Stimulated activated naive CD8-positive, alpha-beta T cell treated with anti-CD3 and anti-CD28 coated beads, Interleukin-15, Interleukin-2, amounts not matched to agents 100 ng/mL and 50 ng/mL, for 24 hours (primary cell): ENCODE data around the gene ANKLE2.
"Not testable (repeated sequence)": the region's sequence is repeated elsewhere in the genome, so short reads cannot be mapped to it uniquely, and the experiment has no call there.

ENCODE experiments used
- H3K27ac Mint-ChIP-seq: one replicate; pipeline ENCODE4 v1.8.0; 2021; ENCODE audit warnings: mild to moderate bottlenecking, mixed read lengths
- H3K27me3 Mint-ChIP-seq: one replicate; pipeline ENCODE4 v1.8.0; 2021; ENCODE audit warnings: mixed read lengths
- H3K36me3 Mint-ChIP-seq: one replicate; pipeline ENCODE4 v1.8.0; 2021; ENCODE audit warnings: low read depth, mixed read lengths
- H3K4me1 Mint-ChIP-seq: one replicate; pipeline ENCODE4 v1.8.0; 2021; ENCODE audit warnings: low read depth, mixed read lengths
- H3K4me3 Mint-ChIP-seq: one replicate; pipeline ENCODE4 v1.8.0; 2021; ENCODE audit warnings: mild to moderate bottlenecking, mixed read lengths
- H3K9me3 Mint-ChIP-seq: one replicate; pipeline ENCODE4 v1.8.0; 2021; ENCODE audit warnings: mixed read lengths

The ANKLE2 gene

GRCh38 chr12:132761032-132761920, at the start of gene ANKLE2:
ANKLE2 (minus strand) TSS chr12:132761832; CDS start chr12:132761798, 34 bp downstream.
- Mint-ChIP-seq H3K9me3 (no peaks in the 10 kb centered on the region), H3K27me3 (no peaks in the 10 kb centered on the region), H3K4me3 (peak within 1 kb of the TSS; percentile 96), H3K27ac (peak within 1 kb of the TSS; percentile 99), H3K4me1 (peaks cover 35% of the 10 kb centered on the region), H3K36me3 (peaks cover 37% of the 10 kb centered on the region)

GRCh38 chr12:132809391-132809790, 47.8 kb upstream of the ANKLE2 start:
- H3K27ac Mint-ChIP-seq, H3K9me3 Mint-ChIP-seq, H3K4me3 Mint-ChIP-seq, H3K27me3 Mint-ChIP-seq: not testable (repeated sequence)
- peaks cover 55% of the 10 kb centered on the region for H3K36me3 Mint-ChIP-seq
- H3K4me1 Mint-ChIP-seq = peaks cover 33% of the 10 kb centered on the region

DNA sequence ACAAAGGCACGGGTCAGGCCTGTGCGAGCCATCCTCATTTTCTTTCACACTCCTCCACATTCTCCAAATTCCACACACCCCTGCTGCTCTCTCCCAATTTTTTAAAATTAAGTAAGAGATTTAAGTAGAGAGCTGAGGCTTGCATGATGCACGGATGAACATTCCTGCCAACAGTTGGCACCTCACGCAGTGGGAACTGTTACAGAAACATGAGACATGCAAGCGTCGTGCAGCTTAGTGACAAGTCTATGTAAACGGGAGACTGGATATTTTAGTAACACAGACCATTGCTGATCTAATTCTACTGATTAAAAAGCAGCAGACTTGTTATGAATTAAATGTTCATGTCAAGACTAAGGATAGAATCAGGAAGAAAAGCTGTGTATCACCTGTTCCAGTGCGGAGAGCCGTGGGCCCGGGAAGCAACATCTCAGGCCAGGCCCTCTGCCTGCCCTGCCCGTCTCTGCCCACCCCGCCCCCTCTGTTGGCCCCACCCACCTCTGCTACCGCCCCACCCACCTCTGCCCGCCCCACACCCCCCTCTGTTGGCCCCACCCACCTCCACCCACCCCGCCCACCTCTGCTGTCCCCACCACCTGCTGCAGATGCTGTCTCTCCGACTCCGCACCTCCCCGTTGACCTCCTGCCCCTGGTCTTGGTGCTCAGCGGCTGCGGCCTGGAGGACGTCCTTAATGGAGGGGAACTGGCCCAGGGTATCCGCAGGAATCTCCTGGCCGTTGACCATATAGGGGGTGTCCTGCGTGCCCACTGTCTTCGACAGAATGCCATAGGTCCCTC, 45.9 kb upstream of the ANKLE2 start:
- Mint-ChIP-seq H3K9me3 (no peaks in the 10 kb centered on the region), H3K4me3 (peak overlapping the region; percentile 19), H3K36me3 (peaks cover 60% of the 10 kb centered on the region), H3K27me3 (no peaks in the 10 kb centered on the region), H3K4me1 (peaks cover 23% of the 10 kb centered on the region), H3K27ac (no peak overlapping the region)

DNA sequence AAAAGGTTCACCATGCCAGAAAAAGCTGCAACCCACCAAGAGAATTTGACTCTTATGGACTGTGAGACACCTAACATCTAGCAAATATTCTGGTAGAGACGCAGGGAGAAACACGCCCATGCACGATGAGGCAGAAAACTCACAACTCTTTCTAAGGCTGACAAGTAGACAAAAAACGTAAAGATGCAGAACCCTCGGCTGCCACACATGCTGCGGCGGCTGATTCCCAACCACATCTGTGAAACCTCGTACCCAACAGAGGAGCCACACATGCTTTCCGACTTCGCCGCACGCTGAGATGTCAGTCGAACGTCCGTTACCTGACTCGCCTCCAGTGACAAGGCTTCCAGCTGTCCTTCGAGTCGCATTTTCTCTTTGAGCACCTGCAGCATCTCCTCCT, 45.2 kb upstream of the ANKLE2 start:
- H3K36me3 Mint-ChIP-seq = peaks cover 55% of the 10 kb centered on the region
- no peak overlapping the region for H3K27ac Mint-ChIP-seq
- H3K4me3 Mint-ChIP-seq = peak overlapping the region; percentile 19
- H3K4me1 Mint-ChIP-seq = peaks cover 19% of the 10 kb centered on the region
- H3K9me3 Mint-ChIP-seq = no peaks in the 10 kb centered on the region
- H3K27me3 Mint-ChIP-seq = no peaks in the 10 kb centered on the region

DNA sequence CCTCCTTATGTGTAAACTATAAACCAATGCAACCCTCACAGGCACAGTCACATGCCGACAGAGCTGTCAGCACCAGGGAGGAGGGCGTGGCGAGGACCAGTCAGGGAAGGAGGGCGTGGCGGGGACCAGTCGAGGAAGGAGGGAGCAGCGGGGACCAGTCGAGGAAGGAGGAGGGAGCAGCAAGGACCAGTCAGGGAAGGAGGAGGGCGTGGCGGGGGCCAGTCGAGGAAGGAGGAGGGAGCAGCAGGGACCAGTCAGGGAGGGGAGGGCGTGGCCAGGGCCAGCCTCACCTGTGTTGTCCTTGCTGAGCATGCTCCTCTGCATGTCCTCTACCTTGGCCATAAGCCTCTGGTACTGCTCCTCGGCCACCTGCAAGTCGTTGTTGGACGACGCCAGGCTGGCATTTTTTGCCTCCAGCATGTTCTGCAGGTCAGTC, 42.8 kb upstream of the ANKLE2 start:
- H3K27me3 Mint-ChIP-seq = no peaks in the 10 kb centered on the region
- peaks cover 19% of the 10 kb centered on the region for H3K4me1 Mint-ChIP-seq
- H3K4me3 Mint-ChIP-seq = no peak overlapping the region
- no peaks in the 10 kb centered on the region for H3K9me3 Mint-ChIP-seq
- peaks cover 63% of the 10 kb centered on the region for H3K36me3 Mint-ChIP-seq
- H3K27ac Mint-ChIP-seq = no peak overlapping the region

- no peaks in the 10 kb centered on the region for H3K27me3 Mint-ChIP-seq
- H3K36me3 Mint-ChIP-seq = peaks cover 66% of the 10 kb centered on the region
Observed at GRCh38 chr12:132803888-132804287, 42.3 kb upstream of the ANKLE2 start.

GRCh38 chr12:132803125-132803524, 41.5 kb upstream of the ANKLE2 start:
- no peak overlapping the region for H3K27ac Mint-ChIP-seq
- H3K4me1 Mint-ChIP-seq = peaks cover 17% of the 10 kb centered on the region
- no peak overlapping the region for H3K4me3 Mint-ChIP-seq
- peaks cover 61% of the 10 kb centered on the region for H3K36me3 Mint-ChIP-seq
- no peaks in the 10 kb centered on the region for H3K27me3 Mint-ChIP-seq
- no peaks in the 10 kb centered on the region for H3K9me3 Mint-ChIP-seq

More at GRCh38 chr12:132803888-132804287, 42.3 kb upstream of the ANKLE2 start:
- Mint-ChIP-seq H3K4me3 (no peak overlapping the region), H3K9me3 (no peaks in the 10 kb centered on the region), H3K27ac (no peak overlapping the region), H3K4me1 (peaks cover 19% of the 10 kb centered on the region)

DNA sequence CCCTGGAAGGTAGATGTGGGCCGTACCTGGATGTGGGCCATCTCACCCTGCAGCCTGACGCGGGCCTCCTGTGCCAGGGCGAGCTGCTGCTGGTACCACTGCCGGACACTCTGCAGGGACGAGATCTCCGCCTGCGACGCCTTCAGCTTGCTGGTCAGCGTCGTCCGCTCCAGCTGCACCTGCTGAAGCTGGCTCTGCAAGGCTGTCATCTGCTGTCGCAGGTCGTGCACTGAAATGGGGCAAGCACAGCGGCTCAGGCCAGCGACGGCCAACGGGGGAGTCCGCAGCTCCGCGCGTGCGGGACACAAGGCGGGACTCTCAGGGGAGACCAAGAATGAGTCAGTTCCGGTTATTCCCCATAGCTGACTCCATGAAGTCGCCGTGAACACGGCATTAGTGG, 40.1 kb upstream of the ANKLE2 start:
- Mint-ChIP-seq H3K27me3 (no peaks in the 10 kb centered on the region), H3K4me3 (no peak overlapping the region), H3K4me1 (peaks cover 5% of the 10 kb centered on the region), H3K9me3 (no peaks in the 10 kb centered on the region), H3K27ac (no peak overlapping the region), H3K36me3 (peaks cover 59% of the 10 kb centered on the region)

DNA sequence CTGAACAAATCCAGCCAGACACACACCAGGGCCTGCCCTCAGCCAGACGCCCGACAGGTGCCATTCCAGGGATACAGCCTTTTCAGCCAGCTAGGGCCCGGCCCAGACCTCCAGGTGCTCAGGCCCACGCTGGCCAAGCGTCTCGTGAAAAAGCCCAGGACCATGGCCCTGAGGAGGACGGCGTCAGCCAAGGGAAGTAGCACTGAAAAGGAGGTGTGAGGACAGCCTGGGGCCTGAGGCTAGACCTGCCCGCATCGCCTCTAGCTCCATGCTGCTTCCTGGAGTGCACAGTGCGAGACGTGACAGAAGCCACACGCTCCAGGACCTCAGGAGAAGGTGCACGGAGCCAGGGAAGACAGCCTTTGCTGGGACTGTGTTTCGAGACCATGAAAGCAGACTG, 37.2 kb upstream of the ANKLE2 start:
- Mint-ChIP-seq H3K27me3 (no peaks in the 10 kb centered on the region), H3K4me1 (no peaks in the 10 kb centered on the region), H3K9me3 (no peaks in the 10 kb centered on the region), H3K4me3 (no peak overlapping the region), H3K27ac (no peak overlapping the region), H3K36me3 (peaks cover 65% of the 10 kb centered on the region)

GRCh38 chr12:132797820-132798570, 36.4 kb upstream of the ANKLE2 start:
- no peaks in the 10 kb centered on the region for H3K9me3 Mint-ChIP-seq
- H3K4me1 Mint-ChIP-seq = no peaks in the 10 kb centered on the region
- no peaks in the 10 kb centered on the region for H3K27me3 Mint-ChIP-seq
- H3K4me3 Mint-ChIP-seq = no peak overlapping the region
- no peak overlapping the region for H3K27ac Mint-ChIP-seq
- H3K36me3 Mint-ChIP-seq = peaks cover 60% of the 10 kb centered on the region

DNA sequence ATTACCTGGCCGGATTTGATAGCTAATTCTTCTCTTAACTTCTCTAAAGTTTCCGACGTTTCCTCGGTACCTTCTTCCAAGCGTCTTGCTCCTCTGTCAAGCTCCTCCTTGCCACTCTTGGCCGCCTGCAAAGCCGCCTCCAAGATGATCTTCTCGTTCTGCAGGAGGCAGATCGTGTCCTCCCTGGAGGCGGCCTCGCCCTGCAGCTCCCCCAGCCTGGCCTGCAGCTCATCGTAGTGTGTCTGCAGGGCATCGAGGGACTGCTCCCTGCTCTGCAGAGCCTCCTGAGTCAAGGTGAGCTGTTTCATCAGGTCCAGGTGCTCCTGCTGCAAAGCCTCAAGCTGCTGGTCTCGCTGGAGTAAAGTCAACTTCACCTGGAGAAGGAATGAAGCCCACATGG, 34.2 kb upstream of the ANKLE2 start:
- H3K36me3 Mint-ChIP-seq = peaks cover 50% of the 10 kb centered on the region
- H3K4me3 Mint-ChIP-seq = no peak overlapping the region
- no peak overlapping the region for H3K27ac Mint-ChIP-seq
- no peaks in the 10 kb centered on the region for H3K9me3 Mint-ChIP-seq
- no peaks in the 10 kb centered on the region for H3K4me1 Mint-ChIP-seq
- no peaks in the 10 kb centered on the region for H3K27me3 Mint-ChIP-seq

DNA sequence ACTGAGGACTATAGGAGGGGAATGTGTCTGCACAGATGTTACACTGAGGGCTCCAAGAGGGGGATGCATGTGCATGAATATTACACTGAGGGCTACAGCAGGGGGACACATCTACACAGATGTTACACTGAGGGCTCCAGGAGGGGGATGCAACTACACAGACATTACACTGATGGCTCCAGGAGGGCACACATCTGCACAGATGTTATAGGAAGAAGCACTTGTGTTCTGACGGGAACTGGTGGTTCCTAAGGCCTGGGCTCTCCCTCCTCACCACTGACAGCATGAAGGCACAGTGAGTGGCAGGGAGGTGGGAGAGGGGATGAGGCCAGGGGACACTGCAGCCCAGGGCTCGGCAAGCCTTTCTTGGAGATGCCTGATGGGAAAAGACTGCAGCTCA, 30.3 kb upstream of the ANKLE2 start:
- peaks cover 49% of the 10 kb centered on the region for H3K36me3 Mint-ChIP-seq
- not testable (repeated sequence) for H3K9me3 Mint-ChIP-seq, H3K27me3 Mint-ChIP-seq, H3K4me1 Mint-ChIP-seq, H3K27ac Mint-ChIP-seq, H3K4me3 Mint-ChIP-seq

DNA sequence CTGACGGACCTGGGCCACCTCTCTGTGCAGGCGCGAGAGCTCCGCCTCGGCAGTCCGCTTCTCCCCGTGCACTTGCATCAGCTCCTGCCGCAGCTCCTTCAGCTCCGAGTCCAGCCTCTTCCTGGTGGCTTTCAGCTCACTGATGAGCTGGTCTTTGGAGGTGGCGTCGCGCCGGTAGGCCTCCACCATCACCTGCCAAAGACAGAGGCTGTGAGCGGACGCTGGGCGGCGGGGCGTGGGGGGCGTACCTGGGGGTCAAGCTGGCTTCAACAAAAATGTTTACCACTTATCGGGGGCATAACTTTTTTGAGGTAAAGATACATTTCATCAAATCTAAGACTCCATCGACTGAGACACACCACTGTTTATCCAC, 27.5 kb upstream of the ANKLE2 start:
- no peaks in the 10 kb centered on the region for H3K9me3 Mint-ChIP-seq
- H3K27ac Mint-ChIP-seq = no peak overlapping the region
- H3K27me3 Mint-ChIP-seq = no peaks in the 10 kb centered on the region
- H3K36me3 Mint-ChIP-seq = peaks cover 43% of the 10 kb centered on the region
- no peaks in the 10 kb centered on the region for H3K4me1 Mint-ChIP-seq
- no peak overlapping the region for H3K4me3 Mint-ChIP-seq

- H3K9me3 Mint-ChIP-seq = no peaks in the 10 kb centered on the region
- H3K27me3 Mint-ChIP-seq = no peaks in the 10 kb centered on the region
- no peaks in the 10 kb centered on the region for H3K4me1 Mint-ChIP-seq
- peaks cover 43% of the 10 kb centered on the region for H3K36me3 Mint-ChIP-seq
- peak overlapping the region; percentile 38 for H3K27ac Mint-ChIP-seq
- H3K4me3 Mint-ChIP-seq = no peak overlapping the region
Observed at GRCh38 chr12:132788375-132789098, 26.9 kb upstream of the ANKLE2 start.
